Cardiac ventricle fibroblast (primary cell): Measurements from ENCODE around the gene THNSL1. TPM values are rescaled to one million over a fixed set of nuclear protein-coding genes. Genes with fewer than 3 reads are reported as not detected.

Source experiments
- total RNA-seq: library from RNA; depleted of rRNA; stranded (reverse); fragments of >200 nt; gene quantifications from 2 replicates; pipeline ENCODE4 v1.2.3, GENCODE V29; 2015

THNSL1 gene
- 4.0 and 4.1 TPM in 2 replicates for total RNA-seq

GRCh38 chr10:25016376-25017153 is at the start of gene THNSL1:
Gene THNSL1 (plus strand): TSS chr10:25016612. CDS start chr10:25023224, 6,612 bp downstream.

GRCh38 chr10:25015828-25016375 is 510 bp upstream of the THNSL1 start, which contains the start of gene ENKUR:
Gene ENKUR (minus strand): TSS chr10:25016158. CDS start chr10:25015936, 222 bp downstream.

Other genes with a start within 250 kb of the THNSL1 start
- 11.1 and 15.2 TPM in 2 replicates for gene PRTFDC1, start 64.0 kb upstream of the THNSL1 start, total RNA-seq
- gene ENKUR, start 454 bp upstream of the THNSL1 start, total RNA-seq = 0.10 TPM in 1 of 2 replicates, not detected in the other
- 0.15 and 1.1 TPM in 2 replicates for gene GPR158, start 158.4 kb downstream of the THNSL1 start, total RNA-seq